GM10266 (cell line): ENCODE results near the gene CPAMD8.

Source experiments
- DNase-seq: peaks from one replicate; pipeline ENCODE4 v3.0.0; 2012; ENCODE audit errors: extremely low spot score
- CTCF ChIP-seq: IDR thresholded peaks from 2 replicates; pipeline ENCODE4 v1.5.1; 2012; ENCODE audit warnings: mild to moderate bottlenecking, low read depth; ENCODE audit not compliant: control insufficient read depth, insufficient read depth; ENCODE audit errors: missing control alignments

The CPAMD8 gene

GRCh38 chr19:16895467-16896145 is 131.0 kb downstream of the CPAMD8 start:
- no peak for TF ChIP-seq CTCF
- no peak for DNase-seq

- no peak for DNase-seq
- TF ChIP-seq CTCF = no peak
Observed at GRCh38 chr19:16894080-16894479, 132.5 kb downstream of the CPAMD8 start.

- TF ChIP-seq CTCF = no peak
- no peak for DNase-seq
Observed at GRCh38 chr19:16893686-16893989, 133.0 kb downstream of the CPAMD8 start.

- DNase-seq = no peak
- TF ChIP-seq CTCF = no peak
Observed at GRCh38 chr19:16892868-16893685, 133.5 kb downstream of the CPAMD8 start.

GRCh38 chr19:16892436-16892835 is 134.2 kb downstream of the CPAMD8 start:
- no peak for TF ChIP-seq CTCF
- DNase-seq = no peak

GRCh38 chr19:16891696-16892382 is 134.8 kb downstream of the CPAMD8 start:
- no peak for TF ChIP-seq CTCF
- DNase-seq = no peak

- DNase-seq = no peak
- TF ChIP-seq CTCF = no peak
Observed at GRCh38 chr19:16890461-16891184, 136.0 kb downstream of the CPAMD8 start.
